ENCODE results near the gene OR5I1.

- TF ChIP-seq CTCF (IDR thresholded peaks at IDR 0.05) (peak in 2 of 6 experiments; percentile 15 to 41), POLR2A (IDR thresholded peaks at IDR 0.05) (no peak)
These were observed 6.7 kb upstream of the OR5I1 start for GRCh38 chr11:55942785-55943392.
